Stimulated activated CD8-positive, alpha-beta memory T cell treated with anti-CD3 and anti-CD28 coated beads, Interleukin-12 subunit alpha, Interleukin-12 subunit beta, amount 100 ng/mL, for 24 hours (primary cell): ENCODE data around the gene DKK3.

Experiments
- DNase-seq: peaks from one replicate; pipeline ENCODE4 v3.0.0-alpha.2; 2020; ENCODE audit errors: extremely low read depth

The DKK3 gene

DNA sequence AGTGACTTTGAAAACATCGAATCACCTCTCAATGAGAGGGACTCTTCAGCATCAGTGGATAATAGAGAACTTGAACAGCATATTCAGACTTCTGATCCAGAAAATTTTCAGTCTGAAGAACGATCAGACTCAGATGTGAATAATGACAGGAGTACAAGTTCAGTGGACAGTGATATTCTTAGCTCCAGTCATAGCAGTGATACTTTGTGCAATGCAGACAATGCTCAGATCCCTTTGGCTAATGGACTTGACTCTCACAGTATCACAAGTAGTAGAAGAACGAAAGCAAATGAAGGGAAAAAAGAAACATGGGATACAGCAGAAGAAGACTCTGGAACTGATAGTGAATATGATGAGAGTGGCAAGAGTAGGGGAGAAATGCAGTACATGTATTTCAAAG is 65.8 kb downstream of the DKK3 start:
- no peak for DNase-seq

DNA sequence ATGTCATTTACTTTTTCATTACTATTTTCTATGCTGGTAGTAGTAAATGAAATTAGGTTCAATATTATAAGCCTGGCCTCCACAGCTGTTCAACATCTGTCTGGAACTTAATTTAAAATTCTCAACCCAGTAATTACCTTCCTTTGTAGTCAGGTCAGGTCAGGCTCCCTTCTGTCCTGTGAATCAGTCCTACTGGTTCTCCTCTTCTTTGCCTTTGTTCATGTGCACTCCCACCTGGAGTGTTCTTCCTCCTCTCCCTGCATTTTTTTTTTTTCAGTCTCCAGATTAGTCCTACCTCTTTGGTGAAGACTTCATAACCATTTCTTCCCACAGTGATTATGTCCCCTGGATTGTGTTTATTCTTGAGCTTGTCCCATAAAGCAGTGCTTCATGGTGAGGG is 67.9 kb downstream of the DKK3 start:
- DNase-seq = no peak

DNA sequence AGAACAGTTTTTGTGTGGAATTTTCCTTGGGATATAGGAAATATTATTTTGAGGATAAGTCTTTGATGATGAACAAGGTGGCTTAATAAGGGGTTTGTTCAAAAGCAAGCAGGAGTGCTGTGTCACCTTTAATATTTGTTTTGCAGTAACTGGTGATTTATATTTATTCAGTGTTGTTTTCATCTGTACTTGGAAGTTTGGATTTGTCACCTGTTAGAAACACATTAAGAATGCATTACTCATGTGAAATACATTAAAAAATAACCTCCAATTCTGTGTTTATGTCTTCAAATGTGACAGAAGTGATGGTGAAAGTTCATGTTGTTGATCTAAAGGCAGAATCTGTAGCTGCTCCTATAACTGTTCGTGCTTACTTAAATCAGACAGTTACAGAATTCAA is 70.5 kb downstream of the DKK3 start:
- DNase-seq = no peak

DNA sequence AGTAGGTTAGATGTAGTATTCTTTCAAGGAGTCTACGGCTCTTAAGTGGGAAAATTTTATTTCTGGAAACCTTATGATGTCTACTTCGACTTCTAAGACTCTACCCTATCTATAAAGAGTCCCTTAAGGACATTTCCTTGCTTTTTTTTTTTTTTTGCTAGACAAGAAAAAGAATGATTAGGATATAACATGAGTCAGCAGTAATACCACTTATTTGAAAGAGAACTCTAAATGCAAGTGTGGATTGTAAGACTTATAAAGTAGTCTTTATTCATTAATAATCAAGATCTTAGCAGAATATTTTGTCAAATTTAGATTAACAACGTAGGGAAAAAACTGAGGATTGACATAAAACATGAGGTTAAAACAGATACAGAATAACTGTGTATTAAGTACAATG is 71.0 kb downstream of the DKK3 start:
- DNase-seq = no peak

DNA sequence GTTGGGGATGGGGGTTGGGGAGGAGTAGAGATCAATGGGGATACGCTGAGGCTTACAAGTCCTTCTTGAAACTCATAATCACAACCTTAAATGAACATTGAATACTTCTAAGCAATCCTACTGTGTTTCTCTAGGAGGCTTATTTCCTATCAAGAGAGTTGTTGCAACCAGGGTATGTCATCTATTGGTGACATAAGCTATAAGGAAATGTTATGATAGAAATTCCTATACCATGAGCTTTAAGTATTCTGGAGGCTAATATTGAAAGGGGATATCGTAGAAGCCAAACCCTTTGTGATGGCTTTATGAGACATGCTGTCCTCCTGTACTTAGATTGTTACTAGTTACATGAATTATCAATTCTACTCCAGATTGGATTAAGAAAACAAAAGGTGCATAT is 72.9 kb downstream of the DKK3 start:
- DNase-seq = no peak

DNA sequence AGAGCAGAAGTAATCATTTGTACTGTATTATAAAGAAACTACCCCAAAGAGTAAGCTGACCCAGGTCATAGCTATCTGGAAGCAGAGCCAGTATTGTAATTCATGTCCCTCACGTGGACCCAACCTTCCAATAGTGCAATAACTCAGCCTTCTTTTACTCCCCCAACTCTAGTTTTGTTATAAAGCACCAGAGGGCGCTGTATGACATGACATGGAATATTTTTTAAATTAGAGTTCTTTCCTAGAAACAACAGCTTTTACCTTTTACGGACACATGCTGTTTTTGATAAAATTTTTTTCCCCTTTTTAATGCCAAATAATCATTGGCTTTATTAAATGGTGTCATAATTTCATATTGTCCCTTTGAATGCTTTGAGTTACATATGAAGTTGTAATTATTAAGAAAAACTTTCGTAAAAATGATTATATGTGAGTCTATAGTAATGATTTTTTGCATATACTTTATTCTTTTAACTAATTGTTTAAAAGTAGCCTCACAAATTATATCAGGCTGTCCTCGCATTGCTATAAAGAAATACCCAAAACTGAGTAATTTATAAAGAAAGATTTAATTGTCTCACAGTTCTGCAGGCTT is 76.9 kb downstream of the DKK3 start:
- no peak for DNase-seq

DNA sequence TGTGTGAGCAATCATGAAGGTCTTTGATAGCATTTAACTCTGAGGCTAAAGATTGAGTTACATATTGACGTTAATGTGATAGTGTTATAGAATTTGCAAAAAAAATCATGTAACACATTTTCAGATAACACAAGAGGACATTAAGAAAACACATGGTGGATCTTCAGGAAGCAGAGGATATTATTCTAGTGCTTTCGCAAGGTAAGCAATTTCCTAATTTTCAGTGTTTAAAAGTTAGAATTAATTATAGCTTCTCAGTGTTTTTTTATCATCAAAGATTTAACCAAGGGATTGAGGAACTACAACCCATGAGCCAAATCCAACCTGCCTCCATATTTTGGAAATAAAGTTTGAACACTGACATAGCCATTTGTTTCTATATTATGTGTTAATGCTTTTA is 78.5 kb downstream of the DKK3 start:
- no peak for DNase-seq

DNA sequence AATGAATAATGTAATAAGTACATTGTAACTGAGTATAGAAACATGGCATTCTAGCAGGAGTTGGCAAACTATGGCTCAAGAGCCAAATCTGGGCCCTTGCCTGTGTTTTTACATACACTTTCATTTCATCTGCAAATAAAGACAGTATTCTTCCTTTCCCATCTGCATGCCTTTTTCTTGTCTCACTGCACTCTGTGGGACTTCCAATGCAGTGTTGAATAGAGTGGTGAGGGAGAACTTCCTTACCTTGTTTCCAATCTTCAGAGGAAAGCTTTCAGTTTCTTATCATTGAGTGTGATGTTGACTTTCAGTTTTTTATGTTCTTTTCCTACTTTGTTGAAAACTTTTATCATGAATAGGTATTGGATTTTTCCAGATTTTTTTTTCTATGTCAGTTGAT is 84.6 kb downstream of the DKK3 start:
- no peak for DNase-seq

DNA sequence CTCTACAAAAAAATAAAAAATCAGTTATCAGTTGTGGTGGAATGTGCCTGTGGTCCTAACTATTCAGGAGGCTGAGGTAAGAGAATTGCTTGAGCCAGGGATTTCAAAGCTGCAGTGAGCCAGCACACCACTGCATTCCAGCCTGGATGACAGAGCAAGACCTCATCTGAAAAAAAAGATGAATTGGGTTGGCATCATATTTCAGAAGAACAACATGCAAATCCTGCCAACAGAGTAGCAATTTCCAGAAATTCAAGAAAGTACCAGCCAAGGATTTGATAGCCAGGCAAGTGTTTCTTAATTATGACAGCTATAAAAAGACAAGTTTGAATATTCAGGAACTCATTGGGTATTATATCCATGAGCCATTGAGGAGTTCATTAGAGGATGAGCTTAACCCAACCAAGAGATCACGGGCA is 91.4 kb downstream of the DKK3 start:
- DNase-seq = no peak

DNA sequence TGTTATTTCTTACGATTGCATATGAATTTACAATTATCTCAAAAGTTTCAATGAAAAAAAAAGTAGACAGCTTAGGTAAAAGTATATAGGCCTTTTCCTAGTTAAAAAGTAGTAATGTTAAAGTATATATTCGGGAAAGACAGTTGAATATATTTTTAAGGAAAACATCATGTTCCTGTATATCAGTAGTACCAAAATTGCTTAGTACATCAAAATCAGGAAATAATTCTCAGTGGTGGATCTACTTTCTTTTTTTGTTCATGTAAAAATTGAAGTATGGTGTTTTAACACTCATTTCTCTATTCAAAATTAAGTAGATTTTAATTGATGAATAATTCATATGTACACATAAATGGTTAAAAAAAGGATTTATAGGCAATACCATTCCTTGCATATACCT is 92.8 kb downstream of the DKK3 start:
- no peak for DNase-seq

DNA sequence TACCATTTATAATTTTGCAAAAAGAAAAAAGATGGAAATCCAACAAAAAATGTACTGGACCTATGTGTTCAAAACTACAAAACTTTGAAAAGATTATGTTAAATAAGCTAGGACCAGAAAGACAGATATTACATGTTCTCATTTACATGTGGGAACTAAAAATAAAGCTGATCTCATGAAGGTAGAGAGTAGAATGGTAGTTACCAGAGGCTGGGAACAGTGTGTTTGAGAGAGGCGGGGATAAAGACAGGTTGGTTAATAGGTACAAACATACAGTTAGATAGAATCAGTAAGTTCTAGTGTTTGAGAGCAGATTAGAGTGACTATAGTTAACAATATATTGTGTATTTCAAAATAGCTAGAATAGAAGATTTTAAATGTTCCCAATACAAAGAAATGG is 95.0 kb downstream of the DKK3 start:
- DNase-seq = no peak
